IMR-90 (cell line): Measurements from ENCODE around the gene LY86. TPM values are rescaled to one million over a fixed set of nuclear protein-coding genes. Genes with fewer than 3 reads are reported as not detected.

Experiments
- ATAC-seq: fragments of 200-7000 bp; cut with Tn5 transposase; 2 replicates; pipeline ENCODE4 v1.9.1; 2020; ENCODE audit warnings: low read depth, mild to moderate bottlenecking, moderate library complexity
- BruUV-seq: library from RNA; stranded (reverse); fragments of 400-500 nt; replicated peaks from 2 replicates; lab custom pipeline; 2021; lab: Mats Ljungman, UMichigan
- CTCF ChIA-PET: fragments of 300-600 bp; formaldehyde crosslinking; extraction: SDS; loops from one replicate; lab custom pipeline; 2021; ENCODE audit warnings: antibody characterized with exemption; lab: Yijun Ruan, JAX
- POLR2A ChIA-PET: fragments of 300-600 bp; sonication (Branson Sonifier 250); formaldehyde crosslinking; loops from one replicate; lab custom pipeline; 2022; ENCODE audit warnings: antibody characterized with exemption; ENCODE audit not compliant: unreplicated experiment; lab: Charles Lee
- DNase-seq: peaks from one replicate; pipeline ENCODE4 v3.0.0; 2013
- H2AFZ ChIP-seq: replicated peaks from 2 replicates; pipeline ENCODE3; 2013; ENCODE audit warnings: low read length, mild to moderate bottlenecking; ENCODE audit not compliant: poor library complexity
- H2AK5ac ChIP-seq: 2 replicates; pipeline ENCODE4 v1.6.1; 2013; ENCODE audit warnings: low read depth, low read length, inconsistent platforms
- H2AK9ac ChIP-seq: replicated peaks from 2 replicates; pipeline ENCODE3; 2013; ENCODE audit warnings: mild to moderate bottlenecking, low read depth, low read length, moderate library complexity; ENCODE audit not compliant: poor library complexity
- H2BK120ac ChIP-seq: 2 replicates; pipeline ENCODE4 v1.6.1; 2013; ENCODE audit warnings: low read depth, low read length, inconsistent platforms
- H2BK15ac ChIP-seq: 3 replicates; pipeline ENCODE4 v1.6.1; 2013; ENCODE audit warnings: low read depth, low read length, inconsistent platforms
- H2BK20ac ChIP-seq: 2 replicates; pipeline ENCODE4 v1.6.1; 2013; ENCODE audit warnings: low read depth, mild to moderate bottlenecking, inconsistent platforms, low read length, moderate library complexity
- H2BK5ac ChIP-seq: 2 replicates; pipeline ENCODE4 v1.6.1; 2013; ENCODE audit warnings: mild to moderate bottlenecking, low read depth, low read length, inconsistent platforms; ENCODE audit not compliant: poor library complexity, severe bottlenecking
- H3K14ac ChIP-seq: replicated peaks from 2 replicates; pipeline ENCODE4 v1.6.1; 2013; ENCODE audit warnings: low read depth, low read length, inconsistent platforms
- H3K18ac ChIP-seq: 2 replicates; pipeline ENCODE4 v1.6.1; 2013; ENCODE audit warnings: low read depth, low read length, control low read depth
- H3K23ac ChIP-seq: 2 replicates; pipeline ENCODE4 v1.6.1; 2013; ENCODE audit warnings: low read depth, low read length, inconsistent platforms
- H3K27ac ChIP-seq: 2 replicates; pipeline ENCODE4 v1.5.1; 2013; ENCODE audit warnings: mild to moderate bottlenecking, control low read depth, low read length; ENCODE audit not compliant: insufficient read depth
- H3K27me3 ChIP-seq: 2 replicates; pipeline ENCODE4 v1.6.1; 2013; ENCODE audit warnings: low read length; ENCODE audit not compliant: control insufficient read depth, insufficient read depth
- H3K36me3 ChIP-seq: 2 replicates; pipeline ENCODE4 v1.6.1; 2013; ENCODE audit warnings: low read length, mixed read lengths; ENCODE audit not compliant: control insufficient read depth, insufficient read depth
- H3K4ac ChIP-seq: 2 replicates; pipeline ENCODE4 v1.6.1; 2013; ENCODE audit warnings: low read depth, low read length, inconsistent platforms
- H3K4me1 ChIP-seq: 2 replicates; pipeline ENCODE4 v1.6.1; 2013; ENCODE audit warnings: low read length, mixed read lengths; ENCODE audit not compliant: control insufficient read depth, insufficient read depth
- H3K4me2 ChIP-seq: 2 replicates; pipeline ENCODE4 v1.6.1; 2013; ENCODE audit warnings: low read depth, mild to moderate bottlenecking, control low read depth, low read length, moderate library complexity
- H3K4me3 ChIP-seq: 2 replicates; pipeline ENCODE4 v1.5.1; 2013; ENCODE audit warnings: low read depth, mild to moderate bottlenecking, control low read depth, low read length, moderate library complexity; ENCODE audit not compliant: insufficient read depth
- H3K56ac ChIP-seq: 2 replicates; pipeline ENCODE4 v1.6.1; 2013; ENCODE audit warnings: low read length, inconsistent platforms; ENCODE audit not compliant: insufficient read depth; ENCODE audit errors: extremely low read depth
- H3K79me1 ChIP-seq, 2 experiments: 2 replicates each; pipeline ENCODE4 v1.6.1; 2013; ENCODE audit warnings: low read length in 2 of 2, inconsistent platforms in 1 of 2, low read depth in 1 of 2
- H3K9ac ChIP-seq: 2 replicates; pipeline ENCODE4 v1.6.1; 2013; ENCODE audit warnings: low read depth, low read length, control low read depth
- H3K9me1 ChIP-seq: 2 replicates; pipeline ENCODE4 v1.6.1; 2013; ENCODE audit warnings: low read length, inconsistent platforms; ENCODE audit not compliant: insufficient read depth
- H3K9me3 ChIP-seq: 2 replicates; pipeline ENCODE4 v1.6.1; 2013; ENCODE audit warnings: low read length; ENCODE audit not compliant: control insufficient read depth, insufficient read depth
- H4K20me1 ChIP-seq: 2 replicates; pipeline ENCODE4 v1.6.1; 2013; ENCODE audit warnings: low read length, inconsistent platforms; ENCODE audit not compliant: insufficient read depth
- H4K5ac ChIP-seq: 2 replicates; pipeline ENCODE4 v1.6.1; 2013; ENCODE audit warnings: mild to moderate bottlenecking, low read depth, low read length, control low read depth
- H4K8ac ChIP-seq, 2 experiments: 2 replicates each; pipeline ENCODE4 v1.6.1; 2013; ENCODE audit warnings: low read depth in 2 of 2, low read length in 2 of 2, control low read depth in 1 of 2, inconsistent platforms in 1 of 2
- H4K91ac ChIP-seq: 2 replicates; pipeline ENCODE4 v1.6.1; 2013; ENCODE audit warnings: low read depth, low read length, inconsistent platforms; ENCODE audit not compliant: insufficient read depth
- BHLHE40 ChIP-seq: fragments of 150-350 bp; IDR thresholded peaks from 2 replicates; pipeline ENCODE4 v1.6.1; 2016; ENCODE audit warnings: mild to moderate bottlenecking, low read depth, low read length
- CHD1 ChIP-seq: IDR thresholded peaks from 2 replicates; pipeline ENCODE4 v1.6.1; 2012; ENCODE audit warnings: low read depth, low read length, improper control_type of control experiment
- CTCF ChIP-seq: conservative IDR thresholded peaks from 2 replicates; pipeline ENCODE4 v1.5.1; 2012; ENCODE audit warnings: mild to moderate bottlenecking, low read depth, low read length, improper control_type of control experiment
- MAFK ChIP-seq: IDR thresholded peaks from 2 replicates; pipeline ENCODE4 v1.6.1; 2012; ENCODE audit warnings: low read depth, low read length, improper control_type of control experiment
- MXI1 ChIP-seq: IDR thresholded peaks from 2 replicates; pipeline ENCODE4 v1.6.1; 2012; ENCODE audit warnings: low read depth, mild to moderate bottlenecking, low read length, moderate library complexity, borderline replicate concordance
- NFE2L2 ChIP-seq: fragments of 150-350 bp; IDR thresholded peaks from 2 replicates; pipeline ENCODE4 v1.6.1; 2016; ENCODE audit warnings: low read depth, mild to moderate bottlenecking, low read length
- POLR2A ChIP-seq: IDR thresholded peaks from 2 replicates; pipeline ENCODE4 v1.6.1; 2012; ENCODE audit warnings: mild to moderate bottlenecking, low read depth, low read length
- RAD21 ChIP-seq: IDR thresholded peaks from 2 replicates; pipeline ENCODE4 v1.6.1; 2012; ENCODE audit warnings: low read length, improper control_type of control experiment
- RCOR1 ChIP-seq: IDR thresholded peaks from 2 replicates; pipeline ENCODE4 v1.6.1; 2012; ENCODE audit warnings: mild to moderate bottlenecking, low read length, improper control_type of control experiment; ENCODE audit not compliant: insufficient replicate concordance
- WGBS, 2 experiments: methylation state at CpG; one replicate each; pipeline versions ENCODE4 v1.1.5 to v1.1.7; 2013; ENCODE audit warnings: missing lambda C conversion rate in 2 of 2; ENCODE audit not compliant: insufficient read length in 1 of 2; ENCODE audit errors: extremely low coverage in 2 of 2; 5-methylcytosine and 5-hydroxymethylcytosine counted together
- dilution Hi-C: fragments of 300-500 bp; cut with HindIII; formaldehyde crosslinking; loops from one replicate; pipeline ENCODE4 v1.14.3; 2018; ENCODE audit warnings: low sequenced_read_pairs; ENCODE audit not compliant: unreplicated experiment
- in situ Hi-C: fragments of 300-500 bp; cut with MboI; formaldehyde crosslinking; loops from 3 replicates; pipeline ENCODE4 v1.14.3; 2019; ENCODE audit warnings: low sequenced_read_pairs, inconsistent platforms, mixed read lengths
- intact Hi-C: fragments of 100-400 bp; cut with micrococcal nuclease; formaldehyde crosslinking; loops from 2 replicates; pipeline ENCODE4 v1.10.0; 2022
- polyA plus RNA-seq, 3 experiments: library from polyadenylated mRNA; depleted of rRNA; stranded (reverse); fragments of >200 nt; gene quantifications; 2 replicates each; pipeline ENCODE4 v1.2.3, GENCODE V29; 2012; ENCODE audit warnings: low replicate concordance in 1 of 3
- total RNA-seq: library from RNA; depleted of rRNA; stranded (reverse); fragments of >200 nt; gene quantifications from 2 replicates; pipeline ENCODE4 v1.2.3, GENCODE V29; 2012
- TF ChIP-seq, protein P1 (sequence below): fragments of 150-350 bp; IDR thresholded peaks from 2 replicates; pipeline ENCODE4 v1.6.1; 2017; ENCODE audit warnings: mild to moderate bottlenecking, antibody characterized with exemption, low read length, low read depth
- TF ChIP-seq, protein P2 (sequence below): fragments of 150-350 bp; IDR thresholded peaks from 2 replicates; pipeline ENCODE4 v1.6.1; 2016; ENCODE audit warnings: low read depth, mild to moderate bottlenecking, low read length, moderate library complexity, borderline replicate concordance

Gene LY86
- total and polyA plus RNA-seq, 2 of the 4 experiments (the other 2 are of a cell fraction), result not detected

DNA sequence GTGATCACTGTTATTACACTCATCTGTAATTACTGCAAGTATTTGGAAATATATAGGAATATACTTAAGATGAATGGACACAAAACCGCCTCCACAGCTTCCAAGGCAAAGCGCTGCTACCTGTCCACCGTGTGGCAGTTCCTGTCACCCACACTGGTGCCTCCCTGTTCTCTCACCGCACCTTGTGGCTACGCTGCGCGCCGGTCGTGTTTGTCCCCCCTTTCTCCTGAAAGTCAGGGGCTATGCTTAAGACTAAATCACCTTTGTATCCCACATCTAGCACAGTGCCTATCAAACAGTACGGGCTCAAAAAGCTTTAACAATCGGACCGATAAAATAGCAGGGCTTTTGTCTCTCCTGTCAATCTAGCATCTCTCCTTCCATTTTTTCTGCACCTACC lies 23.0 kb downstream of the LY86 start:
- Histone ChIP-seq H4K8ac (no peak overlapping the region), H3K4ac (no peak overlapping the region), H3K56ac (no peak overlapping the region), H4K91ac (no peak overlapping the region), H4K20me1 (no peaks in the 10 kb centered on the region), H4K5ac (no peak overlapping the region), H3K27ac (no peak overlapping the region), H3K27me3 (no peaks in the 10 kb centered on the region), H3K4me2 (no peak overlapping the region), H2AK5ac (no peak overlapping the region), H2BK15ac (no peak overlapping the region), H2AK9ac (no peak overlapping the region), H3K36me3 (no peaks in the 10 kb centered on the region), H3K4me3 (no peak overlapping the region), H2BK120ac (no peak overlapping the region), H3K9ac (no peak overlapping the region), H2BK5ac (no peak overlapping the region), H2BK20ac (no peak overlapping the region), H3K9me1 (no peaks in the 10 kb centered on the region), H3K14ac (no peak overlapping the region), H3K18ac (no peak overlapping the region), H2AFZ (no peak overlapping the region), H3K23ac (no peak overlapping the region), H3K9me3 (peaks cover 14% of the 10 kb centered on the region), H3K4me1 (no peaks in the 10 kb centered on the region), H3K79me1 (no peaks in the 10 kb centered on the region)
- 75% methylated on average over 6 of the region's 12 CpGs; no CpG with 5 or more reads in 1 of the 2 experiments for WGBS, 2 experiments
- DNase-seq (no peak), ATAC-seq (no peak)
- in situ Hi-C loops, result no loop called here
- intact Hi-C loops, result no loop called here
- dilution Hi-C loops, result no loop called here
- BruUV-seq, result no TSS peak
- POLR2A ChIA-PET, result no interaction called here
- CTCF ChIA-PET, result no interaction called here
- TF ChIP-seq POLR2A, result no peak
- no peak for TF ChIP-seq BHLHE40
- no peak for TF ChIP-seq MAFK
- no peak for TF ChIP-seq MXI1
- no peak for TF ChIP-seq RAD21
- TF ChIP-seq CHD1, result no peak
- no peak for TF ChIP-seq RCOR1
- TF ChIP-seq CTCF, result no peak
- TF ChIP-seq, protein P1, sequence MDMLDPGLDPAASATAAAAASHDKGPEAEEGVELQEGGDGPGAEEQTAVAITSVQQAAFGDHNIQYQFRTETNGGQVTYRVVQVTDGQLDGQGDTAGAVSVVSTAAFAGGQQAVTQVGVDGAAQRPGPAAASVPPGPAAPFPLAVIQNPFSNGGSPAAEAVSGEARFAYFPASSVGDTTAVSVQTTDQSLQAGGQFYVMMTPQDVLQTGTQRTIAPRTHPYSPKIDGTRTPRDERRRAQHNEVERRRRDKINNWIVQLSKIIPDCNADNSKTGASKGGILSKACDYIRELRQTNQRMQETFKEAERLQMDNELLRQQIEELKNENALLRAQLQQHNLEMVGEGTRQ, result no peak
- no peak for TF ChIP-seq NFE2L2
- TF ChIP-seq, protein P2, sequence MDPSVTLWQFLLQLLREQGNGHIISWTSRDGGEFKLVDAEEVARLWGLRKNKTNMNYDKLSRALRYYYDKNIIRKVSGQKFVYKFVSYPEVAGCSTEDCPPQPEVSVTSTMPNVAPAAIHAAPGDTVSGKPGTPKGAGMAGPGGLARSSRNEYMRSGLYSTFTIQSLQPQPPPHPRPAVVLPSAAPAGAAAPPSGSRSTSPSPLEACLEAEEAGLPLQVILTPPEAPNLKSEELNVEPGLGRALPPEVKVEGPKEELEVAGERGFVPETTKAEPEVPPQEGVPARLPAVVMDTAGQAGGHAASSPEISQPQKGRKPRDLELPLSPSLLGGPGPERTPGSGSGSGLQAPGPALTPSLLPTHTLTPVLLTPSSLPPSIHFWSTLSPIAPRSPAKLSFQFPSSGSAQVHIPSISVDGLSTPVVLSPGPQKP, result no peak
